B cell (primary cell): ENCODE data around the gene SDK1. TPM values are rescaled to one million over a fixed set of nuclear protein-coding genes. Genes with fewer than 3 reads are reported as not detected.

Experiments used
- ATAC-seq: fragments of 200-7000 bp; cut with Tn5 transposase; one replicate; pipeline ENCODE4 v1.10.0; 2021; ENCODE audit warnings: low read depth, mild to moderate bottlenecking, moderate number of reproducible peaks, moderate library complexity
- CTCF ChIA-PET: fragments of 350-600 bp; sonication (Branson Sonifier 250); formaldehyde crosslinking; loops from one replicate; lab custom pipeline; 2021; ENCODE audit warnings: antibody characterized with exemption, inconsistent platforms; lab: Charles Lee
- POLR2A ChIA-PET: fragments of 350-600 bp; sonication (Branson Sonifier 250); formaldehyde crosslinking; loops from one replicate; lab custom pipeline; 2021; ENCODE audit warnings: antibody characterized with exemption; lab: Charles Lee
- DNase-seq: peaks from one replicate; pipeline ENCODE4 v3.0.0; 2013
- H2AFZ ChIP-seq: 2 replicates; pipeline ENCODE4 v1.6.1; 2012; ENCODE audit warnings: mild to moderate bottlenecking, low read depth, low read length; ENCODE audit not compliant: insufficient read depth, poor library complexity, severe bottlenecking
- H3K27ac ChIP-seq, 2 donors: 1 replicate in 1 of 2; 2 replicates in 1 of 2; pipeline ENCODE4 v1.5.1; 2012 to 2013; ENCODE audit warnings: low read length in 2 of 2, mild to moderate bottlenecking in 2 of 2, moderate library complexity in 1 of 2
- H3K27me3 ChIP-seq, 4 experiments: fragments of 200-600 bp in 1 of 4; sonication (generic) in 1 of 4; replicated peaks in 1 of 4; 1 replicate in 2 of 4; 2 replicates in 2 of 4; pipeline versions ENCODE4 v1.6.1 to v1.7.0; 2013 to 2016; ENCODE audit warnings: low read length in 3 of 4, mild to moderate bottlenecking in 2 of 4, mixed read lengths in 1 of 4, moderate library complexity in 1 of 4; ENCODE audit not compliant: insufficient read depth in 4 of 4, control insufficient read depth in 3 of 4; ENCODE audit errors: control extremely low read depth in 1 of 4
- H3K36me3 ChIP-seq, 2 experiments: replicated peaks in 1 of 2; 1 replicate in 1 of 2; 2 replicates in 1 of 2; pipeline versions ENCODE4 v1.6.1 to v1.7.1; 2013; ENCODE audit warnings: low read length in 1 of 2; ENCODE audit not compliant: insufficient read depth in 2 of 2, control insufficient read depth in 1 of 2; ENCODE audit errors: control extremely low read depth in 1 of 2, extremely low read depth in 1 of 2
- H3K4me1 ChIP-seq, 2 donors: fragments of 200-600 bp in 1 of 2; sonication (generic) in 1 of 2; 1 replicate in 1 of 2; 2 replicates in 1 of 2; pipeline versions ENCODE4 v1.5.1 to v1.6.1; 2013 to 2017; ENCODE audit warnings: low read length in 2 of 2; ENCODE audit not compliant: control insufficient read depth in 2 of 2, insufficient read depth in 2 of 2
- H3K4me2 ChIP-seq: replicated peaks from 2 replicates; pipeline ENCODE3; 2012; ENCODE audit warnings: mild to moderate bottlenecking, low read depth, low read length; ENCODE audit not compliant: poor library complexity, severe bottlenecking
- H3K4me3 ChIP-seq, 5 experiments: fragments of 200-600 bp in 1 of 5; sonication (generic) in 1 of 5; 1 replicate in 3 of 5; 2 replicates in 2 of 5; pipeline versions ENCODE4 v1.5.1 to v1.7.0; 2011 to 2016; ENCODE audit warnings: low read length in 4 of 5, mild to moderate bottlenecking in 4 of 5, low read depth in 2 of 5, control low read depth in 1 of 5, moderate library complexity in 1 of 5; ENCODE audit not compliant: insufficient read depth in 1 of 5; ENCODE audit errors: control extremely low read depth in 1 of 5, extremely low read depth in 1 of 5
- H3K79me2 ChIP-seq: fragments of 200-600 bp; sonication (generic); one replicate; pipeline ENCODE4 v1.6.0; 2016; ENCODE audit warnings: low read length; ENCODE audit not compliant: control insufficient read depth, insufficient read depth
- H3K9ac ChIP-seq: fragments of 200-600 bp; sonication (generic); 2 replicates; pipeline ENCODE4 v1.6.1; 2017; ENCODE audit warnings: mild to moderate bottlenecking, low read length, moderate library complexity
- H3K9me3 ChIP-seq, 3 donors: one replicate each; pipeline versions ENCODE4 v1.6.1 to v1.7.1; 2013; ENCODE audit warnings: low read length in 2 of 3; ENCODE audit not compliant: control insufficient read depth in 2 of 3, insufficient read depth in 1 of 3; ENCODE audit errors: control extremely low read depth in 1 of 3
- H4K20me1 ChIP-seq: 2 replicates; pipeline ENCODE4 v1.6.0; 2012; ENCODE audit warnings: mild to moderate bottlenecking, low read length; ENCODE audit not compliant: insufficient read depth, control insufficient read depth, poor library complexity, severe bottlenecking
- H3K27ac Mint-ChIP-seq: one replicate; pipeline ENCODE4 v1.8.0; 2021; ENCODE audit warnings: mixed read lengths
- H3K27me3 Mint-ChIP-seq: one replicate; pipeline ENCODE4 v1.8.0; 2021; ENCODE audit warnings: mixed read lengths
- H3K4me1 Mint-ChIP-seq: one replicate; pipeline ENCODE4 v1.8.0; 2021; ENCODE audit warnings: mixed read lengths
- H3K4me3 Mint-ChIP-seq: one replicate; pipeline ENCODE4 v1.8.0; 2021; ENCODE audit warnings: mixed read lengths
- H3K9me3 Mint-ChIP-seq: one replicate; pipeline ENCODE4 v1.8.0; 2022; ENCODE audit warnings: mixed read lengths; ENCODE audit not compliant: insufficient read depth
- CTCF ChIP-seq: fragments of 200-600 bp; IDR thresholded peaks from one replicate; pipeline ENCODE4 v1.8.0; 2022; ENCODE audit warnings: antibody characterized with exemption, mild to moderate bottlenecking
- EZH2 ChIP-seq: IDR thresholded peaks from 2 replicates; pipeline ENCODE4 v1.6.1; 2012; ENCODE audit warnings: borderline replicate concordance, low read depth, mild to moderate bottlenecking, moderate library complexity, low read length; ENCODE audit not compliant: insufficient read depth, poor library complexity, severe bottlenecking
- WGBS: methylation state at CpG from one replicate; pipeline ENCODE4 v1.1.5; 2013; ENCODE audit warnings: missing lambda C conversion rate; ENCODE audit not compliant: insufficient coverage; 5-methylcytosine and 5-hydroxymethylcytosine counted together
- intact Hi-C: fragments of 100-400 bp; cut with micrococcal nuclease; formaldehyde crosslinking; loops from one replicate; pipeline ENCODE4 v1.10.0; 2022
- polyA plus RNA-seq: library from polyadenylated mRNA; depleted of rRNA; stranded (reverse); fragments of >200 nt; gene quantifications from 2 replicates; pipeline ENCODE4 v1.2.3, GENCODE V29; 2012
- total RNA-seq, 2 donors: library from RNA; stranded (reverse); fragments of 120-200 nt in 1 of 2; gene quantifications; 1 replicate in 1 of 2; 2 replicates in 1 of 2; pipeline versions ENCODE4 v1.2.3 to v1.2.4, GENCODE V29; 2013 to 2022

SDK1 gene
- total and polyA plus RNA-seq, 2 donors (not counting 1 experiment from before 2014, with no cell fraction given) = 0.73 to 2.0 TPM

GRCh38 chr7:4209966-4210365 lies 908.9 kb downstream of the SDK1 start:
- intact Hi-C loops = no loop called here
- no peaks in the 10 kb centered on the region for H3K36me3 ChIP-seq
- POLR2A ChIA-PET = no interaction called here

GRCh38 chr7:4210821-4211220 lies 909.8 kb downstream of the SDK1 start:
- Mint-ChIP-seq H3K27ac (no peak overlapping the region), H3K4me3 (no peak overlapping the region), H3K4me1 (no peaks in the 10 kb centered on the region), H3K9me3 (no peaks in the 10 kb centered on the region), H3K27me3 (no peaks in the 10 kb centered on the region)
- POLR2A ChIA-PET = no interaction called here
- WGBS = 97% methylated on average over 10 of the region's 13 CpGs
- H3K27ac ChIP-seq = no peak overlapping the region
- TF ChIP-seq CTCF (no peak), EZH2 (no peak)
- no peaks in the 10 kb centered on the region for H3K27me3 ChIP-seq
- CTCF ChIA-PET = no interaction called here
- H3K4me3 ChIP-seq = no peak overlapping the region
- H3K9ac ChIP-seq = no peak overlapping the region
- H3K9me3 ChIP-seq = peaks cover 0 to 40% (median 0%) of the 10 kb centered on the region in 3 donors
- intact Hi-C loops = no loop called here
- H4K20me1 ChIP-seq = no peaks in the 10 kb centered on the region
- no peaks in the 10 kb centered on the region for H3K36me3 ChIP-seq
- no peaks in the 10 kb centered on the region for H3K79me2 ChIP-seq
- no peak overlapping the region for H3K4me2 ChIP-seq
- DNase-seq (no peak), ATAC-seq (no peak)
- H2AFZ ChIP-seq = no peak overlapping the region
- no peaks in the 10 kb centered on the region for H3K4me1 ChIP-seq

More at GRCh38 chr7:4209966-4210365, 908.9 kb downstream of the SDK1 start:
- DNase-seq = no peak
- WGBS = 96% methylated on average over 20 of the region's 20 CpGs
- no peak overlapping the region for H2AFZ ChIP-seq
- H3K9me3 ChIP-seq = peaks cover 0 to 38% (median 0%) of the 10 kb centered on the region in 3 donors
- no peaks in the 10 kb centered on the region for H3K4me1 Mint-ChIP-seq
- H3K9me3 Mint-ChIP-seq = no peaks in the 10 kb centered on the region
- no peak for ATAC-seq
- no peaks in the 10 kb centered on the region for H3K27me3 Mint-ChIP-seq
- TF ChIP-seq EZH2 = no peak
- TF ChIP-seq CTCF = no peak
- no peak overlapping the region for H3K4me3 ChIP-seq
- H3K4me2 ChIP-seq = no peak overlapping the region
- no peaks in the 10 kb centered on the region for H3K79me2 ChIP-seq
- no peak overlapping the region for H3K27ac ChIP-seq
- H3K27ac Mint-ChIP-seq = no peak overlapping the region
- no peaks in the 10 kb centered on the region for H3K27me3 ChIP-seq
- no peaks in the 10 kb centered on the region for H4K20me1 ChIP-seq
- H3K4me1 ChIP-seq = no peaks in the 10 kb centered on the region
- no peak overlapping the region for H3K4me3 Mint-ChIP-seq
- no peak overlapping the region for H3K9ac ChIP-seq
- CTCF ChIA-PET = no interaction called here
